ENCODE measurements around the gene SLC2A9.
"Not testable (repeated sequence)": the region's sequence is repeated elsewhere in the genome, so short reads cannot be mapped to it uniquely, and the experiment has no call there.

Gene SLC2A9

GRCh38 chr4:9792381-9792780 is 228.9 kb downstream of the SLC2A9 start:
- no peak for ATAC-seq
- no peak for TF ChIP-seq ZNF70 (CRISPR knock-in tag; IDR thresholded peaks at IDR 0.05)

GRCh38 chr4:9785891-9786290 is 235.4 kb downstream of the SLC2A9 start:
- ATAC-seq = not testable (repeated sequence)

- no peak for ATAC-seq
- TF ChIP-seq ZNF565 (CRISPR knock-in tag; conservative IDR thresholded peaks at IDR 0.05; ENCODE audit: low read depth) = no peak
- no peak for TF ChIP-seq ZFP30 (CRISPR knock-in tag; IDR thresholded peaks at IDR 0.05)
- no peak for TF ChIP-seq PATZ1 (CRISPR knock-in tag; IDR thresholded peaks at IDR 0.05; ENCODE audit: borderline replicate concordance)
- no peak for TF ChIP-seq PPARA (CRISPR knock-in tag; IDR thresholded peaks at IDR 0.05; ENCODE audit: borderline replicate concordance)
- no peak for TF ChIP-seq TOX (CRISPR knock-in tag; IDR thresholded peaks at IDR 0.05; ENCODE audit: borderline replicate concordance)
- TF ChIP-seq ZNF70 (CRISPR knock-in tag; IDR thresholded peaks at IDR 0.05) = no peak
Observed at GRCh38 chr4:9782136-9782436, 239.2 kb downstream of the SLC2A9 start.

- no peak for ATAC-seq
- TF ChIP-seq TSHZ2 (CRISPR knock-in tag; IDR thresholded peaks at IDR 0.05) (no peak), POU6F1 (CRISPR knock-in tag; IDR thresholded peaks at IDR 0.05; ENCODE audit: borderline replicate concordance, low read depth) (no peak), PATZ1 (CRISPR knock-in tag; IDR thresholded peaks at IDR 0.05; ENCODE audit: borderline replicate concordance) (no peak), ESRRG (CRISPR knock-in tag; IDR thresholded peaks at IDR 0.05) (no peak), CSDC2 (CRISPR knock-in tag; IDR thresholded peaks at IDR 0.05) (no peak)
Observed at GRCh38 chr4:9781343-9782135, 239.8 kb downstream of the SLC2A9 start, which contains the start of gene DRD5. TSS of gene DRD5 (plus strand) at chr4:9781634. CDS start at chr4:9782030, 396 bp downstream.
